C4-2B (cell line): ENCODE results near the gene CORIN.

Source experiments
- CTCF ChIP-seq: fragments of 450-650 bp; conservative IDR thresholded peaks from 2 replicates; pipeline ENCODE4 v1.5.1; 2017; ENCODE audit warnings: mild to moderate bottlenecking
- ZFX ChIP-seq: fragments of 450-650 bp; IDR thresholded peaks from 2 replicates; pipeline ENCODE4 v1.6.1; 2017

DNA sequence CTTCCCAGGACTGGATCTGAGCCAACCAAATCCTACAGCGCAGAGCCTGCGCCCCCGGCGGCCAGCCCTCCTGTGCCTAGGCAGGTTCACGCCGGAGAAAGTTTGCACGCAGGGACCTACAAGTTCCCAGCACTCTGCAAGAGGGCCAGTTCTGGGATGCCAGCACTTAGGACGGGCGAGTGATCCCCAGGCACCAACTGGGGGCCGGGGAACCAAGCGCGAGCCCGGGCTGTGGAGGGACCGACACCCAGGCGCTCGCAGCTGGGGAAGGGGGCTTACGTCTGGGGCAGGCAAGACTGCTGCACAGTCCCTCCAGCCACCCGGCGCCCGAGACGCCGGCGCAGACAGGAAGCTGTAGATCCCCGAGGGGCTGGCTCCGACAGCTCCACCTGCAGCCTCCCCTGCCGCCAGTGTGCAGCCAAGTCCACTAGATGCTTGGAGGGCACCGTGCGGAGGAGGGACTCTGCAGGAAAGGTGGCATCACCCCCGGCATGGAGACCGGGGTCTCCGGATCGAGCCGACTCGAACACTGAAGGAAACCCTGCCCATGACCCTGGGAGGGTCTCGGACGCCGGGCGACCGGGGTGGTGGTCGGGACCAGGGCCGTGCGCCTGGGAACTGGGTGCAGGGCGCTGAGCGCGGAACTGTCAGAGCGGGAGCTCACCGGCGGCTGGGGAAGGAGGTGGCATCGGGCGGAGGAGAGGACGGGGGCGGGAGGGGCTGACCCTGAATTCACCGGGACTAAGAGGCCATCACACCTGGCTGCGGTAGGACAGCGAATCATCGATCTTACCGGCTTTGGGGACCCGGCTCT is 566 bp downstream of the CORIN start:
- TF ChIP-seq CTCF, result no peak
- TF ChIP-seq ZFX, result no peak
